Measurements from ENCODE around the gene SPATA16.
"Not testable (repeated sequence)": the region's sequence is repeated elsewhere in the genome, so short reads cannot be mapped to it uniquely, and the experiment has no call there.

The SPATA16 gene

DNA sequence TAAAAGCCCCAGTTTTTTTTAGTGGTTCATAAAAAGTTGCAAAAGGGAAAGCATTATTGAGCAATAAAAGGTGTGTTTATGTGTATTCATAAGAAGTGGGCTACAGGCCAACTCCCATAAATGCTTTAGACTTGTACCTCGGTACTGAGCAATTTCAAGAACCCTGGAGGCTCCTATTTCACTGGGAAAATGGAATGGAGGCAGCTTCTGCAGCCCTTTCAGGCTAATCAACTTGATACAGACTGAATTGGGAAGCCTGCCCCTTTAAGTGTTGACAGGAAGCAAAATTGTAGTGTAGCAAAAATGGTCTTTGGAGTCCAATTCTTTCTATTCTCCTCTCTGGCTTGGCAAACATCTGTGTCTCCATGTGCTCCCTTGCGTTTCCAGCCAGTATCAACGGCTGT, 271.7 kb downstream of the SPATA16 start:
- no peak for FAIRE-seq

DNA sequence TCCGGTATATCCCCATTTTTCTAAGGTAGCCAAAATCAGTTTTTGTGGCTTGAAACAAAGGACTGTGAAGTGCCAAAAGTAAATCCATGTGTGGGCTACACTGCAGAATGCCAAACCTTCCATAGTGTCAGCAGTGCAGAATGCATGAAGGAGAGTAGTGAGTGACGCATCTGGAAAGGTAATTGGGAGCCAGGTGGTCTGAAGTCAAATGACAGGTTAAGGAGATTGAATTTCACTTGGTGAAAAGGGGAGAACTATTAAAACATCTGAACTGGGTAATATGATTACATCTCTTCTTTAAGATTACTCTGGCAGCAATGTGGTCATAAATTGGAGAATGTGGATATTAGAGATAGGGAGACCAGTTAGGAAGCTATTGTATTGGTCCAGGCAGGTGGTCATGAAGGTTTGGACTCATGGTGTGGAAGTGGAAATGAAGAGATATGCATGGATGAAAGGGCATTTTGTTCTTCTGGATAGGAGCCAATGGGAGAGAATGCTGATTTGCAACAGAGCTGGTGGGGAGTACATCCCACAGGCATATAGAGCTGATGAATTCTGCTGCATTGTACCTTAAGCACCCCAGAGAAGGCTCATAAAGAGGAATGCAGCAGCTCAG, 272.3 kb downstream of the SPATA16 start:
- no peak for FAIRE-seq

DNA sequence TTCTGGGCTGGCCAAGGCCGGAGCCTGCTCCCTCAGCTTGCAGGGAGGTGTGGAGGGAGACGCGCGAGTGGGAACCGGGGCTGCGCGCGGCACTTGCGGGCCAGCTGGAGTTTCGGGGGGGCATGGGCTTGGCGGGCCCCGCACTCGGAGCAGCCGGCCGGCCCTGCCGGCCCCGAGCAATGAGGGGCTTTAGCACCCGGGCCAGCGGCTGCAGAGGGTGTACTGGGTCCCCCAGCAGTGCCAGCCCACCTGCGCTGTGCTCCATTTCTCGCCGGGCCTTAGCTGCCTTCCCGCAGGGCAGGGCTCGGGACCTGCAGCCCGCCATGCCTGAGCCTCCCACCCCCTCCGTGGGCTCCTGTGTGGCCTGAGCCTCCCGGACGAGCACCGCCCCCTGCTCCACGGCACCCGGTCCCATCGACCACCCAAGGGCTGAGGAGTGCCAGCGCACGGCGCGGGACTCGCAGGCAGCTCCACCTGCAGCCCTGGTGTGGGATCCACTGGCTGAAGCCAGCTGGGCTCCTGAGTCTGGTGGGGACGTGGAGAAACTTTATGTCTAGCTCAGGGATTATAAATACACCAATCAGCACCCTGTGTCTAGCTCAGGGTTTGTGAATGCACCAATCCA, 274.2 kb downstream of the SPATA16 start:
- not testable (repeated sequence) for FAIRE-seq

DNA sequence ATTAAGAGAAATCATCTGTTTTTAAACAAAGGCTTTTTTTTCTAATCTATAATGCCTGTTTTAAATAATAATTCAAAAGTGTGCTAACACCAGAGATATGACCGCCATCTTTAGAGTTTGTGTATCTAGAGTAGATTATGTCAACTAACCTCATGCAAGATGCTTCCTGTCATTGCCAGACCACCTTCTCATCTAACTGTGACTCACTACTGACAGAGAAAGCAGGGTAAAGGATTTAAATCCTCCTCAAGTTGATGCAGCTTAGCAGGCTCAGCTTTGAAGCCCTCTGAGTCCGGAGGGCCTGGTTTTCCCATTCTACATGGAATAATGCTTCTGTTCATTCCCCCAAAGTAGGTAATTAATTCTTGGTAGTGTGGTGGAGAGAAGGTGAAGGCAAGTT, 282.0 kb downstream of the SPATA16 start:
- FAIRE-seq = no peak

DNA sequence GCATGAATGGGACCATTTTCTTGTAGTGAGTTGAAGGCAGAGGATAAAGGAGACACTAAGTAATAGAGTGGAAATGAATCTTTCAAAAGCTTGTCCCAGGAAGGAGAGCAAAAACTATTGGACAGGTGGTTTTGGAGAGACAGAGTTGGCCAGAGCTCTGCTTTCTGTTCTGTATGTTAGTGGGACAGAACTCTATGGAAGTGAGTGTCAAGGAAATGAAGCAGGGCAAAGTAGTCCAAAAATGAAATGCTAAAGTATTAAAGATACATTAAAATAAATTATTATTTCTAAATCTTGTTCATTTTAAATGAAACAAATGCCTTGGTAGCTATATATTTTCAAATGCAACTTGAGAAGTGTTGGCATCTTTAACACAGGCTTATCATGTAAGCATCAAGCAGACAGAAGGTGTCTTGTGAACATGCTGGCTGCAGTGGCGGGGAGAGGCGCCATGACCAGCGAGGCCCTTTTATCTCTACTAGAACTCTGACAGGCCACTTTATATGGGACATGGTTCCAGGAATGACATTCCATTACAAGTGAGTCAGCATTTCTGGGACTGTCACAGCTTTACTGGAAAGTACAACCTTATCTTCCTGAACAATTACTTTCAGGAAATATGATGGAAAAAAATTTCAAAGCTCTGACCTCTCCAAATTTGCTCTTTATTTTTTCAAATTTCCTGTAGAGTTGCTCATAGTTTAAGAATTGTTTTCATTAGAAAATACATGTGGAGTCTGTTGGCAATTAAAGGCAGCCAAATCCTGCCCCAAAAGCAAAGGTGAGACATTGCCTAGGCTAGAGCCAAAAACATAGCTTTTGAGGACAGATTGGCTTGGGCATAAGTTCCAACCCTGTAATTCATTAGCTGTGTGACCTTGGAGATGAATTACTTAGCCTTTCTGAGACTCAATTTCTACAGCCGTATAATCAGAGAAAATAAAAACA, 284.0 kb downstream of the SPATA16 start:
- FAIRE-seq = no peak

DNA sequence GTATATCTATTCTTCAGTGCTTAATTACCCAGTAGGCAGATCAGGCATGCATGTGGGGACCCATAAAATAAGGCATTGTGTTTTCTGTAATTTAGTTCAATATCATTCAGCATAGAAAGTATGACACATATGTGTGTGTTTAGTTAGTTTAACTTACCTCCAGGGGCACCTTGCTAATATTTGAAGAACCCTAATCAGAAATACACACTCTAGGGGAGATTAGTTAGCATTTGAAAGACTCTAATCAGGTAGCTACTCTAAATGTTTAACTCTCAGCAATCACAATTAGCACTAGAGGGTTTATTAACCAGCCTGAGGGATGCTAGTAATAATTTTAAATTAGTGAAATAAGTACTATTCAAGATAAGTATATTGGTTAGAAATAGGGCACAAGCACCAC, 286.0 kb downstream of the SPATA16 start:
- no peak for FAIRE-seq

DNA sequence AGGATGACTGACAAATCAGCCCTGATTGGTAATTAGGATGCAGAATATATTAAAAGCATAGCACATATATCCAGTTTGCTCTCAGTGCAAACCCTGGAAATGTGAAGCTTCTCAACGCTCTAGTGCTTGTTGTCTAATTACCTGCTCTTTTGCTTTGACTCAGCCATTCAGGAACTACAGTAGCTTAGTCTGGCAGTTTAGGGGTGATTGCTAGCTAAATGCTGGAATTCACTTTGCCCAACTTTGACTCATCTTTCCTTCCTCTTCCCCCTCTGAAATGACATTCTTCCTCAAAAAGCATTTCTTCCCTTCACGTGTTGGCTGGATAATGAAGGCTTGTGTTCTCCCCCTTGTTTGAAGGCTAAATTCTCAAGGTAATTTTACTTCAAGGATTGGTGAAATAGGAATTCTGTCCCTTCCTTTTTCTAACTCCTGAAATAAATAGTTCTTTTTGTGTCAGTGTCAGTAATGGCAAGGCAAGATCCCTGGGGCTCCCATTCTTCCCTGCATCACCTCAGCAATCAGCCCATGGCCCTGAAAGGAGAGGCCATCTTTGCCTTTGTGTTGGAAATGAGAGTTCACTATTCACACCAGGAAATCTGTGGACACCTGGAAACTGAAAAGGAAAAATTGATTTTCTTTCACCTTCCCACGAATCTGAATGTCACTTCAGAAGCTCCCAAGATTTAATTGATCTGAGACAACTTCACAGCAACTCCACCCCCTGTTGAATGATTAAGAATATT, 286.9 kb downstream of the SPATA16 start:
- no peak for FAIRE-seq

DNA sequence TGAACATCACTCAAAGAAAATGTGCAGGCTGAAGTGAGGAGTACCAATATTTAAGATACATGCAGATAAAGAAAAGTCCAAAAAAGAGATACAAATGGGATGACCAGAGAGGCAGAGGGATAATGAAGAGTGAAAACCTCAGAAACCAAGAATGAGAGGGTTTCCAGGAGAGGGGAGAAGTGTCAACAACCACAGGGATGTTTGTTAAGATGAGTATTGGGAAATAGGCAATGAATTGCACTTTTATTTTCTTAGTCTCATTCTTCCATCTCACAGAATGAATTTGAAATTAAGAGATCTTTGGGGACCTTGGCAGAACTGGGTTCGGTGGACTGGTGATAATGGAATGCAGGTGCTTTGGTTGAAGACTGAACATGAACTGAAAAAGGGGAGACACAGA, 288.0 kb downstream of the SPATA16 start:
- no peak for FAIRE-seq

DNA sequence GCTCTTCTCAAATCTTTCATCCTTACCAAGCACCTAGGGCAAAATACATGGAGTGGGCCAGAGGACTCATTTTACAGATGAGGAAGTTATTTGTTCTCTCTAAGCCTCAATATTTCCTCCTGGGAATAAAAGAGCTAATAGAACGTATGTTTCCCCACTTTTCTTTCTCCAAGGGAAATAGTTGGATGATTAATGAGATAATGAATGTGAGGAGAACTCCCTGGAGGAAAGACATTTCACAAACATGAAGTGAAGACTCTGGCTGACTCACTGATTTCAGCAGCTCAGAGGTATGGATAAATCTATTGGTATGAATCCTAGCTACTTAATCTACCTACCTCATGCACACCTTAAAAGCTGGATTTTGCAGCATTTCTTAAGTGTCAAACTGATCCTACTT, 292.1 kb downstream of the SPATA16 start:
- FAIRE-seq = no peak

DNA sequence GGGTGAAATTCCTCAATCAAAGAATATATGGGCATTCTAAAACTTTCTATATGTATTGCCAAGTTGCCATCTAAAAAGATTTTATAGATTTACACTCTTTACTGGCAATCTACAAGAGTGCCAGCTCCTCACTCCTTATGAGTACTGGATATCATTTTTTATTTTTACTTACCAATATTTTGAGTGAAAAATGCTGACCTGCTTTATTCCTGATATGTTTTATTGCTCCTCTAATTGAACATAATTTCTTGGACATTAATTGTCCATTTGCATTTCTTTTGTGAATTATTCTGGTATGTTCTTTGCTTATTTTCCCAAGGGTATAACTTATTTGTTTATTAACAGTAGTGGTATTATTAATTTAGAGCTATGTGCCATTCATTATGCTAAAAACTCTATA, 293.7 kb downstream of the SPATA16 start:
- no peak for FAIRE-seq

DNA sequence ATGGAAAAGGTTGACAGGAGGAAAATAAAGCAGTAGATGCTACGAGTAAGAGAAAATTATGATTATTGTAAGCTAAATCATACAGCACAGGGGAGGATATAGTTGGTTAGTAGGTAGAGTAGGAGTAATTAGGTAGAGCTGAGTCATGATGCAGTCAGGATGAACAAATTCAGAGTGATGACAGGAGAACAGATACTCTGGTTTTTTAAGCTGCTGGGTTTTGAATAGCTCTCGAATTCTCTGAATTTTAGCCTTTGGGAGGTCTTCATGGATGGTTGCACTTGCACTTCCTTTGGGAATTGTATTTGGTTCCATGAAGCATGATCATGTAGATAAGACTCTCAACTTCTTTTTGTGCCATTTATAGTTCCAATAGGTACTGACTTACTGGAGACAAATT, 294.3 kb downstream of the SPATA16 start:
- no peak for FAIRE-seq

DNA sequence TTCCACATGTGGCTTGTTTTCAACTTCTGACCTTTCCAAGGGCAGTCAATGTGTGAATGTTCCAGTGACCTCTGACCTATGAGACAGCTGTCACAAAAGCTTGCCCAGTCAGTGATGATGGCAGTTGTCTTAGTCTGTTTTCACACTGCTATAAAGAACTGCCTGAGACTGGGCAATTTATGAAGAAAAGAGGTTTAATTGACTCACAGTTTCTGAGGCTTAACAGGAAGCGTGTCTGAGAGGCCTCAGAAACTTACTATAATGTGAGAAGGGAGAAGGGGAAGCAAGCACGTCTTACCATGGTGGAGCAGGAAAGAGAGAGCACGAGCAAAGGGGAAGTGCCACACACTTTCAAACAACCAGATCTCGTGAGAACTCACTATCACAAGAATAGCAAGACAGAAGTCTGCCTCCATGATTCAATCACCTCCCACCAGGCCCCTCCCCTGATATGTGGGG, 294.9 kb downstream of the SPATA16 start:
- no peak for FAIRE-seq

DNA sequence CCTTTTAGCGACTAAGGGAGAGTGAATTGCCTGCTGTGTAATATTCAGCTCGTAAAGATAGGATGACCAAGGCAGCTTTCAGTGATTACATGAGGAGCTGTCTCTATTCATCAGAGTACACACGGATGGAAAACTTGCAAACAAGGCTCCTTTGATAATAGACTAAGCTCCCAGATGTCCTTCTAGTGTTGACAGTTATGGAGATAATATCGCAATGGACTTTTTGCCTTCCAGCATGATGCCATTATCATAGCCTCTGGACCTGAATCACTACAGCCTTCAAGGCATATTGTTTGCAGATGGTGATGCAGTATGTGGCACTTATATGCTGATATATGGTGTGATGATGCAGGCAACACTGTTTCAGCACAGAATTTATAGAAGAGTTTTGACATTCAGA, 296.6 kb downstream of the SPATA16 start:
- no peak for FAIRE-seq

DNA sequence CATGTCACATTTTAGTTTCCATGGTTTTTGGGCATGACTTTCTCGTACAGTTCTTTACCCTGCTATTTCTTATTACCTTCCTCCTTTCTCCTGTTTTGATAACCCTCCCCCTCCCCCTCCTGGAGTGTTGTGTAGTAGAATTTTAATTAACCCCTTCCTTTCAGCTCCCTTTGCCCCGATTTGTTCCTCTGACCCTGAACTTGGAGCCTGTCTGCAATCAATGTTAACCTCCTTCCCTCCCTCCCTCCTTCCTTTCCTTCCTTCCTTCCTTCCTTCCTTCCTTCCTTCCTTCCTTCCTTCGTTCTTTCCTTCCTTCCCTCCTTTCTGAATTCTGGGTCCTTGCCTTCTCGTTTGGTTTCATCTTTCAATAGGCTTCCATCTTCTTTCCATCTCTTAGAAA, 300.1 kb downstream of the SPATA16 start:
- FAIRE-seq = no peak

DNA sequence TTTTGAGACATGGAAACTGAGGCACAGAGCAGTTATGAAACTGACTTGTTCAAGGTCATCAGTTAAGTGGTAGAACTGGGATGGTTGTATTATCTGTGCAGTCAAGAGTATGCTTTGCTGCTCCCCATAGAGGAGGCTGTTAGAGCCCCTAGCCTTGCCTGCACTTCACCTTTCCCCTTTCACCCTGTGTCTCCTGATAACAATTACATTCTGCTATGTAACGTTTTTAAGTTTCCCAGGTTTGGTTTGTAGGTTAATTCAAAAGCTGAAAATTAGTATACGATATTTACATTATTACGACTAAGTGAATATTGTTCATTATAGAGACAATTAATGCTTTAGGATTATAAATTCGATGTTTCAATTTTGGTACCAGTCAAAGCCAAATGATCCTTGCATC, 300.6 kb downstream of the SPATA16 start:
- FAIRE-seq = no peak

DNA sequence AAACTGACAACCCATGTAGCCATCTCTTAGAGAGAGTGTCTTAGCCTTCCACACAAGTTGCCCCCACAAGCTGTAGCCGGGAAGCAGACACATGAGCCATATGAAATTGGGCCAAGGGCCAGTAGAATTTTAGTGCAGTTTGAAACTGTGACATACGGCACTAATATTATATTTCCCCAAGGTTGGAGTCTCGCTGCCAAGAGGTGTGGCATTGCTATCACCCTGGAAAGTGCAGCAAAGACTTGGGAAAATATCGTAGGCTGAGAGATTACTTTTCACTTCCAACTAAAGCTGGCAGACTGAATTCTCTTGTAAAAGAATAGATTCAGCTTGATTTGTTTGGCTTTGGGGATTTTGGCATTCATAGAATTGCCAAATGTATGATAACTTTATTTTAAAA, 301.4 kb downstream of the SPATA16 start:
- no peak for FAIRE-seq

Measured in colon (tissue), 2 donors.